Stimulated activated CD4-positive, alpha-beta T cell treated with anti-CD3 and anti-CD28 coated beads, TNF-alpha, amount 100 ng/mL, for 24 hours (primary cell): Measurements from ENCODE around the gene BOD1L1.

Experiments
- DNase-seq, 3 experiments: peaks; one replicate each; pipeline ENCODE4 v3.0.0-alpha.2; 2020; ENCODE audit warnings: low read depth in 3 of 3

Gene BOD1L1

GRCh38 chr4:13627606-13628311 is at the start of gene BOD1L1:
Gene BOD1L1, minus strand, starts transcription at chr4:13627725. Its CDS starts 138 bp downstream, at chr4:13627587.
- peak; percentile 64 to 78 (median 74) for DNase-seq

GRCh38 chr4:13674971-13675370 is 47.4 kb upstream of the BOD1L1 start:
- DNase-seq, result no peak

- no peak for DNase-seq
Measured at GRCh38 chr4:13673167-13673566, 45.6 kb upstream of the BOD1L1 start.

DNA sequence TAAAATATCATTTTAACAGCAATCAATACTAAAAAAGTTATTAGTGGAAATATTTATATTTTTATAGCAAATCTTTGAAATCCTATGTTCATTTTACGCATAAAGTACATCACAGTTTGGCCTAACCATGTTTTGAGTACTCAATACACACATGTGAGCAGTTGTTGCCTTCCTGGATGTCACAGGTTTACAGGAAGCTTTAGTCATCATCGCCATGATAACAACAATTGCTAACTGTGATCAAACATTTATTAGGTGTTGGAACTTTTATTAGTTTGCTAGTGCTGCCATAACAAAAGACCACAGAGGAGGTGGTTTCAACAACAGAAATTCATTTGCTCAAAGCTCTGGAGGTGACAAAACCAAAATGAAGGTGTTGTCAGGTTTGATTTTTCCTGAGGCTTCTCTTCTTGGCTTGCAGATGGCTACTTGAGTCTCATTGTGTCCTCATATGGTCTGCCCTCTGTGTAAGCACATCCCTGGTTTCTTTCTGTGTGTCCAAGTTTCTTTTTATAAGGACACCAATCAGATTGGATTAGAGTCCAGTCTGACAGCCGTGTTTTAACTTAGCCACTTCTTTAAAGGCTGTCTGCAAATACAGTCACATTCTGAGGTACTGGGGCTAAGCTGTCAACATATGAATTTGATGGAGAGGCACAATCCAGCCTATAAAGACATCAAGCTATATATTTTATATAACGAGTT is 43.1 kb upstream of the BOD1L1 start:
- no peak for DNase-seq

DNA sequence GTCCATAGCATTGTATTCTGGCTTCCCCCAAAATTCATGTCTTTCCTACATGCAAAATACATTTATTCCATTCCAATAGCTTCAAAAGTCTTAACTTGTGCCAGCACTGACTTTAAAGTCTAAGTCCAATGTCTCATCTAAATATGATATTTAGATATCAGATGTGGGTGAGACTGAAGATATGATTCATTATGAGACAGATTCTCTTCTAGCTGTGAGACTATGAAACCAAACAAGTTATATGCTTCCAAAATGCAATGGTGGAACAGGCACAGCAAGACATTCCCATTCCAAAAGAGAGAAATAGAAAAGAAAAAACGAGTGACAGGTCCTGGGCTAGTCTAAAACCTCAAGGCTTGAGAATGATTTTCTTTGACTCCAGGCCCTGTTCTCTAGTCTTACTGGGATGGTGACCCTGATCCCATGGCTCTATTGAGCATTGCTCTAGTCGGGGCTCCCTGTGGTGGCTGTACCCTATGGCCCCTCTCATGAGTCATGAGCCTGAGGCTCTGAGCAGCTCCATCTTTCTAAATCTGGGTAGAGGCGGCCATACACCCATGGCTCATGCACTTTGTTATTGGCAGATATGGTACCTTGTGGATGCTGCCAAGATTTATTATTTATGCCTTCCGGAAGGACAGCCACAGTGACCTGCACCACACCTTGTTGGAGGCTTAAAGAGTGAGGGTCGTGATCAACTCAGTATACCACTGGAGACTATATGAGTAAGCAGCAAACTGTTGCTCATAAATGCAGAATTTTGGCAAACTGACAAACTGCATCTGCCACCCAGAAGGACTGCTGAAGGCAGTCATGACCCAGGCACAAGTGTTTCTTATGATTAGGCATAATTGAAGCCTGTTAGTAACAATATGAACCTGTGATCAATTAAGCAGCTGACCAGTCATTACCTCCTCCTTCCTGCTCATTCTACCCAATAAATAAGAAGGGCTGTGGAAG is 38.5 kb upstream of the BOD1L1 start:
- no peak for DNase-seq

GRCh38 chr4:13659341-13660070 is 32.0 kb upstream of the BOD1L1 start:
- DNase-seq, result no peak

- DNase-seq, result peak; percentile 52 to 66 (median 55)
Measured at GRCh38 chr4:13656569-13657405, 29.3 kb upstream of the BOD1L1 start.

DNA sequence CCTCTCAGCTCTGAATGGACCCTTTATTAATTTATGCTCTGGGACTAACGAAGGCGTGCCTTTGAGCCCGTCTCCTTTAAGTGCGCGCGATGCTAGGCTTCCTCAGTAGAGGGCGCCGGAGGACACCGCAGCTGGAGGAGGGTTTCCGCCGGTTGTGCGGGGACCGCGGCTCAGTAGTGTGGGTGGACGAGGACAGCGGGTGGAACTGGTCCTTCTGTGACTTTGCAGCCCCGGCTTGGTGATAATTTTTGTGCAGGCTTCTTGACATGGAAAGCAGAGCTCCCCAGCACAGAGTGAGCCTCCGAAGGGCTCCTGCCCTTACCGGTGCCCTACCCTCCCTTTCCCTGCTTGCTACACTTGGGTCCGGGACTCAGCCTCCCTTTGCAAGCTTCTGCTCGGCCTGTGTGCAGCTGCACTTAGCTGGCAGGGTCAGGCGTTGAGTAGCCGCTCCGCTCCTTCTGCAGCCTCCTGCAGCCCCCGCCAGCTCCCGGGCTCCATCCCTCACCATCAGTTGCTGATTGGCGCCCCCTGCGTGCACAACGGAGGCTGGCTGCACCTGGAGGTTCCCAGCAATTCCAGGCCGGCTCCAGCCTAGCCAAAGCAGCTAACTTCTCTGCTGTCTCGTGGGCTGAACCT is 26.8 kb upstream of the BOD1L1 start:
- DNase-seq, result peak; percentile 54 to 78 (median 58)

- no peak for DNase-seq
Measured at GRCh38 chr4:13653766-13654161, 26.2 kb upstream of the BOD1L1 start.

GRCh38 chr4:13647031-13647430 is 19.5 kb upstream of the BOD1L1 start:
- no peak for DNase-seq

- DNase-seq, result no peak
Measured at GRCh38 chr4:13645075-13645474, 17.6 kb upstream of the BOD1L1 start.

- no peak for DNase-seq
Measured at GRCh38 chr4:13642170-13642950, 14.8 kb upstream of the BOD1L1 start.

DNA sequence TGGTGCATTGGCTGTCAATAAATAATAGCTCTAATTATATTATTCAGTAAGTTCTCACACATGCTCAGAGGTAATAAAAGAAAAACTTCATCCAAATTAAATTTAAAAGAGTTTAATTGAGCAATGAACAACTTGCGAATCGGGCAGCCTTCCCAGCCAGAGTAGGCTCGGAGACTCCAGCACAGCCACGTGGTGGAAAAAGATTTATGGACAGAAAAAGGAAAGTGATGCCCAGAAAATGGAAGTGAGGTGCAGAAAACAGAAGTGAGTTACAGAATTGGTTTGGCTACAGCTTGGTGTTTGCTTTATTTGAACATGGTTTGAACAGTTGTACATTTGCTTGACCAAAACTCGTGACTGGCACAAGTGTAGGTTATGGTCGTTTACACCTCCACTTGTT is 13.6 kb upstream of the BOD1L1 start:
- DNase-seq, result no peak

DNA sequence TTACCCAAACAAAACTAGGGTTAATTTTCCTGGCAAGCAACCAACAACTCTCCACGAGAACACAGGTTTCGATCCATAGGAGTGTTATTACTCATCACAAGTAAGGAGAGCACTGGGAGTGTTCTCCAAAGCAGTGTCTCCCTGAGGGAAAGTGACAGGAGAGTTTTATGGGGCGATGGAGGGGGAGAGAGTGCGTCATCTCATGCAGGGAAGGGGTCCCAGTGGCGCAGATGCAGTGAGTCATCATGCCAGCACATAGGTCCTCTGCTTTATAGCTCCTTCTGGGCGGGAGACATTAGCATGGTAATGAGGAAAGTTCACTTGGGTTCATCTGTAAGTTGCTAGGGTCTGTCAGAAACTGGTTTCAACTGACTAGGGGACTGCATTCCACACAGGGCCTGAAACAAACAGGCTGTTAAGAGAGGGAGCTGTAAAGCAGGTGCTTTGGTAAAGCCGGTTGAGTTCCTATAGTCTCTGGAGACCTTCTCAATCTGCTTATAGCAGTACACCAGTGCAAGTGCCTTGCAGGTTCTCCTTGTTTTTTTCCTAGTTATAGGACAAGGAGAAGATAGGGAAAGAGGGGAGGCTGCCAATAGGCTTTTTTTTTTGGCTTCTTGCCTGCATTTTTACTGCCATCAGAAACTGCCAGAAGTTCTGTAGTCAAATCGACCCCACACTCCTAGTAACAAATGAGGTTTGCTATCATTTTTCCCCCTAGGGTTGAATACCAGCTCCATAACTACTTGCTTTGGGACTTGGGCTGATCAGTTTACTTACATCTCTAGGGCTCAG is 12.8 kb upstream of the BOD1L1 start:
- DNase-seq, result no peak

- no peak for DNase-seq
Measured at GRCh38 chr4:13635286-13635799, 7.8 kb upstream of the BOD1L1 start.

DNA sequence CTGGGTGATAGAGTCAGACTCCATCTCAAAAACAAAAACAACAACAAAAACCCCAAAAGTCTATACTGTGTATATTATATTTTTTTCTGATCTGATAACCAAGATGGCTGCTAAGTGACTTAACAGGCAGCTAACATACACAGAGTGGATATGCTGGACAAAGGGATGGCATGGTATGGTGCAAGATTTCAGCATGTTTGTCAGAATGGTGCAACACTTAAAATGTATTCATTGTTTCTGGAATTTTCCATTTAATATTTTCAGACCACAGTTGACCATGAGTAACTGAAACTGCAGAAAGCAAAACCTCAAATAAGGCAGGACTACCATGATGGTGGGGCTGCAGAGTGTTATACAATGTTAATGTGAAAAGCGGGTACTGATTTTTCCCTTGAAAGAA is 6.1 kb upstream of the BOD1L1 start:
- no peak for DNase-seq

DNA sequence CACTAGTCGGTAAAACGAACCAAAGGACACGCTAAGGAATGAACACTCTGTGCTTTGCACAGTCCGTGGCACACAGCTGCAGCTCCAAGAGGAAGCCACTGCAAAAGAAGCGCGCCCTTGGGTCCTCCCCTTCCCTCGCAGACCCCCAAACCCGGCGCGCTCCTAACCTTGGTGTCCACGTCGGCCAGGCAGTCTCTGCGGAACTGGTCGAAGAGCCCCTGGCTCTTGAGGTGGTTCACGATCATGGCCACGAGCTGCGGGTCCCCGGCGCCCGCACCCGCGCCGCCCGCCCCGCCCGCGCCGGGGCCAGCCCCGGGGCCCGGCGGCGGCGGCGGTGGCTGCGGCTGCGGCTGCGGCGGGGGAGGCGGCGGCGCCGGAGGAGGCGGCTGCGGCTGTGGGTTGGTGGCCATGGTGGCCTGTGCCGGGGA is 333 bp downstream of the BOD1L1 start:
- peak; percentile 4 to 24 (median 5) for DNase-seq

DNA sequence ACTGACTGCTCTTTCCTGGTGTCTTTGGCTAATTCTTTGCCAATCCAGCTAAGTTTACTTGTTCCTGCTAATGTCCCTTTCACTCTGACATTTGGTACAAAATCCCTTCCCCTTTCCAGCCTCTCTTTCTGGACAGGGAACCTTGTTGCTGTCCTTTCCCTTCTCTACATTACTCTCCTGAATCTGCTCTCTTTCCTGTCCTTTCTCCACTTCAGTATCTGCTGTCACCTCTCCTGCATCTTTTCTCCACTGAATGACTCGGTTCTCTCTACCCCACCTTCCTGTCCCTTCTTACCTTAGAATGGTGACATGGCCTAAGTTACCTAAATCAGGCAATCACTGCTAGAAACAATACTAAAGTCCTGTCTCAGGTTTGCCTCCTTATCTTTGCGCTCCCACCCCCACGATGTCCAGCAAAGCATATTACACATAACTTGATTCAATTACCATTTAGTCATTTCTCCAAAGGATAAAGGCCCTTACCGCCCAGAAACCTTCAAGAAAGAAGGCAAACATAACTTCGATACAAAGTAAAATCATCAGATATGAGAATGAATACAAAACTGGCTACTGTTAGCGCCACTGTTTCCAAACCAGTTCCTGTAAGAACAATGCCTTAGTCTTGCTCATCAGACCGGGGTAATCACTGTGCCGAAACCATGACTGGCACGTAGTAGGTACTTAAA is 890 bp downstream of the BOD1L1 start:
- no peak for DNase-seq
